Sciatic nerve (tissue), 2 donors: ENCODE measurements around the gene TCF7L1. TPM values are rescaled to one million over a fixed set of nuclear protein-coding genes. Genes with fewer than 3 reads are reported as not detected.

Experiments used
- ATAC-seq: fragments of 200-7000 bp; cut with Tn5 transposase; one replicate; pipeline ENCODE4 v1.9.1; 2020; ENCODE audit warnings: mild to moderate bottlenecking, moderate library complexity
- DNase-seq: peaks from one replicate; pipeline ENCODE4 v3.0.0-alpha.2; 2020; ENCODE audit warnings: low spot score
- intact Hi-C: fragments of 100-400 bp; cut with DNase I; formaldehyde crosslinking; loops from one replicate; pipeline ENCODE4 v1.14.2; 2022
- total RNA-seq: library from RNA; stranded (reverse); fragmentation: NEBNext Ultra II Directional; extraction: Animal tissue kit (Norgen Biotek cat#: 25700); gene quantifications from one replicate; pipeline ENCODE4 v1.2.1, GENCODE V29; 2021
- donor health status: DM: no; HTN: no; CAD: no.
- donor health status: DM: no; HTN: no; CAD: no.

Gene TCF7L1
- total RNA-seq, 1 donor from 2014 or later = 26.9 TPM

DNA sequence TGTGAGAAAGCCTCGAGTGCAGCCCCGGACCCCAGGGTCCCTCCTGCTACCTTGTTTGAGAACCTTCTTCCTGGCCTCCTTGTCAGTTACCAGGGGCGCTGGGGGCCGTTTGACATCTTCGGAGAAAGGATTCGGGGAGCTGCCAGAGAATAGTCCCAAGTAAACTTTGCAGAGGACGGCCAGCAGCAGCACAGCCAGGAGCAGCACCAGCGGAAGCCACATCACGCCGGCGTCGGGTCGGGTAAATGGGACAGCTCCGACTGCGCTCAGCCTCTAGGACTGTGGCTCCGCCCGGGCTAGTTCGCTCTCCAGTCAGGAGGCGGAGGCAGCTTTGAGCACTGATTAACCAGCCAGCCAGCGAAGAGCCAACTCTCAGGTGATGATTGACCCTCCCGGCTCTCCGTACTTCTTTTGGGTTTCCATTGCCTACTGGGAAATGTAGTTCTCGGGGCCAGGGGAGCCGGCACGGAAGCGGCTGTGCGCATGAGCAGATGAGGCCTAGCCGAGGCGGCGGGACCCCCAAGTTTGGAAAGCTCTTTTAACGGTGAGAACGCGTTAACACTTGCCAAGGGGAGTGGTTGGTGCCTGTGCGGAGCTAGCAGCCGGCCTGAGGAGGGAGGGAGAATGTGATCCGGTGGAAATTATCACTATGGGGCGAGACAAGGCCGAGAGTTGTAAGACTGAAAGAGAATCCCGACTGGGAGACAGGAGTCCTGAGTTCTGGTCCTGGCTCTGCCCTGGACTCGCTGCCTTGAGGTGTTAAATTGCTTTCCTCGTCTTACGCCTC, 221.3 kb downstream of the TCF7L1 start, which contains the start of the genes ELMOD3 and RETSAT:
Gene ELMOD3, plus strand, starts transcription at position 484 of the 787 bp plus-strand sequence. CDS start 2,430 bp downstream, outside the sequence.
Gene RETSAT, minus strand, starts transcription at position 243 of the 787 bp plus-strand sequence. Its CDS starts 21 bp downstream, at position 222.
- intact Hi-C loops = no loop called here
- ATAC-seq (peak; percentile 99), DNase-seq (peak; percentile 97)

DNA sequence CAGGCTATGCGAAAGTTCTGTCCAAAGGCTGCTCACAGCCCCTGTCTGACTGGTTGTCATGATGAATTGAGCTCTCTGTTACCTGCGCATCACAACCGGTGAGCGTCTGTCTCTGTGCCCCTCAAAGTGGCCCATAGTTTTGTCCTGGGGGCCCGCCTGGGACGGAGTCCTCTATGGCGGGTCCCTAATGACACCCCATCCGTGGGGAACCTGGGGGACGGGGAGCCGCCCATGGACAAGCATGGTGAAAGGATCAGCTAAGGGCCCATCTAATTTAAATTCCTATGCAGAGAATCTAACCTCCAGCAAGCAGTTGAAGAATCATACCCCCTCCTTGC, 221.8 kb downstream of the TCF7L1 start:
- intact Hi-C loops = no loop called here
- ATAC-seq (peak; percentile 3), DNase-seq (no peak)

DNA sequence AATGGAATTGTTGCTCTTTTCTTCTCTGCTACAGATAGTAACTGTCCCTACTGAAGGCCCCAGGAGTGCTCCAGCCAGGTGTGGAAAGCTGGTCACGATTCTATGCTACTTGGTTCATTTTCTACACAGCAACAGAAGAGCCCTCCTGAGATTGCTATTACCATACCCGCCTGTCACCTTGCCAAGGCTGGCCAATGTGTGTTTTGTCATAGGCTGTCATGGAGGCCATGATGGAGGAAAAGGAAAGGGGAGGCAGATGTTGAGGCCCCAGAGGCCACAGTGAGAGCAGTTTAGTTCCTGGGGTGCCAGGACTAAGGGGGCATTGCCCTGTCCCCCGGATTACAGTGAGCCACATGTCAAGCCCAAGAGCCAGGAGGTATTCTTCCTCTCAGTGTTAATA, 222.3 kb downstream of the TCF7L1 start:
- no peak for ATAC-seq

DNA sequence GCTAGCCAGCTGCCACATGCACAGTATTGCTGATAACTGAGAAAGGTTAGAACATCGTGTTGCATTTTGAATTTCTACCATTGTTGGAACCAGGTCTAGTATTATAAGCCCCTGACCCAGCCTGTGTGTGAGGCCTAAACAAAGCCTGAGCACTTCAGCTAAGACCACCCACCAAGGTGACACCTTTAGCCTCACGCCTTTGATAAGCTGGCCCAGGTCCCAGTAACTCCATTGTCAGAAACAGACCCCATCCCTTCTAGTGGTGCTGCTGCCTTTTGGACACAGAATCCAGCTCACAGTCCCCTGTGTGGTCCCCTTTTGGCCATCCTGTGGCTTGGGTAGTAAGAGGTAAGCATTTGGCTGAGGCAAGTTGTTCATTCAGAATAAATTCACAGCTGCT, 223.0 kb downstream of the TCF7L1 start:
- intact Hi-C loops = no loop called here
- DNase-seq = no peak
- no peak for ATAC-seq

More for the DNA sequence above, 222.3 kb downstream of the TCF7L1 start:
- intact Hi-C loops = no loop called here
- DNase-seq = no peak

DNA sequence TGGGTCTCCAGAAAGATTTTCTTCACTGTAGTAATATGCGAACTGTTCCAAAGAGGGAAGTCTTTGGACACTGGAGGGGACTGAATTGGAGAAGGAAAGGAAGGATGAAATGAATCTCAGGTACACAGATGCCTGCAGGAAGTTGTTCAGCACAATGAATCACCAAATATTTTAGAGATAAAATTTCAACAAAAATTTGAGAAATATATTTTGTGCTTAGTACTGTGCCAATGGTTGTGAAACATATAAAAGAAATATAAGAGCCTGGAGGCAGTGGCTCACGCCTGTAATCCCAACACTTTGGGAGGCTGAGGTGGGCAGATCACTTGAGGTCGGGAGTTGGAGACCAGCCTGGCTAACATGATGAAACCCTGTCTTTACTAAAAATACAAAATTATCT, 224.5 kb downstream of the TCF7L1 start:
- intact Hi-C loops = no loop called here
- DNase-seq = no peak
- ATAC-seq = no peak

Other genes starting within 250 kb of the TCF7L1 start
- gene TMSB10, start 227.7 kb upstream of the TCF7L1 start, total RNA-seq = 1,367 TPM
- gene KCMF1, start 162.2 kb upstream of the TCF7L1 start, total RNA-seq = 64.8 TPM
- 109 TPM for gene TGOLN2, start 194.6 kb downstream of the TCF7L1 start, total RNA-seq
- 42.8 TPM for gene RETSAT, start 221.1 kb downstream of the TCF7L1 start, total RNA-seq
- gene ELMOD3, start 221.4 kb downstream of the TCF7L1 start, total RNA-seq = 29.6 TPM